ENCODE results near the gene RBBP8. TPM values are rescaled to one million over a fixed set of nuclear protein-coding genes. Genes with fewer than 3 reads are reported as not detected.

Gene RBBP8
- total and polyA plus RNA-seq, 8 donors: 6.4 to 54.0 (median 30.1) TPM

DNA sequence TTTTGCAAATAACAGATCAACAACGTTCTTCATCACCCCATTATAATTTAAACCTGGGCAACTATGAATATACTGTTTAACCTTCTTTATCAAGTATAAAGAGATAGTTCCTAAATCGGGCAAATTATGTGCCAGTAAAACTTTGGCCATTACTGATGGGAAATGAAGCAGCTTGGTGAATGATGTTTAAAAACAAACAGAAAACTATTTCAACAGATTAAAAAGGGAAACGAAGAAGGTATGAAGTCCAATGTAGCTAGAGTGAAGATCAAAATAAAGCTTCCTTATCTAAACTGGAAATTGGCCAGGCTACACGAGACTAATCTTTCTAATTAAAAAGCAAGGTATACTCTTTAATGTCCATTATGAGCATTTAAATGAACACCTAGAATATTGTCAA is 6.7 kb upstream of the RBBP8 start:
- Histone ChIP-seq H3K9me3 (no peaks in the 10 kb centered on the region), H3K4me3 (no peak overlapping the region), H3K4me1 (no peaks in the 10 kb centered on the region), H3K27me3 (no peaks in the 10 kb centered on the region), H3K36me3 (no peaks in the 10 kb centered on the region), H3K27ac (no peak overlapping the region)
- no peak for DNase-seq
- TF ChIP-seq POLR2AphosphoS5 (IDR thresholded peaks at IDR 0.05) (no peak), EP300 (IDR thresholded peaks at IDR 0.05) (no peak), CTCF (IDR thresholded peaks at IDR 0.05) (no peak), POLR2A (IDR thresholded peaks at IDR 0.05) (no peak)
- intact Hi-C loops (cut with DNase I; ENCODE audit: low total_unique reads): no loop called here
- 46 to 57% (median 52%) methylated on average over 4 of the region's 4 CpGs for WGBS, 5 donors

DNA sequence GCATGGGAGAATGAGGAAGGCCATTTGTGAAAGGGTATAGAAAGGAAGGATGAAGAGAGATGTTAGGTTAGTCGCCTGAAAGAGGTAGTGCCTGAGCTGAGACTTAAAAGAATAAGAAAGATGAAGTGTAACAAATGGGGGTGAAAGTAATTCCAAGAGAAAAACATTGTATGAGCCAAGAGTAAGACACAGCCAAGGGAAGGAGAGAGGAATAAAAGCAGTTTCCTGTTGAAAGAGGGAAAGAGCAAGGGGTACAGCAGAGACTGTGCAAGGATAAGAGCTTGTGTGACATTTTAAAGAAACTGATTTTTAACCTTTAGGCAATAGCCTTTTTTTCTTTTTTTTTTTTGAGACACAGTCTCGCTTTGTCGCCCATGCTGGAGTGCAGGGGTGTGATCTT is 4.8 kb upstream of the RBBP8 start:
- Histone ChIP-seq H3K4me3 (no peak overlapping the region), H3K4me1 (peaks cover 0 to 7% (median 3%) of the 10 kb centered on the region in 4 donors), H3K36me3 (no peaks in the 10 kb centered on the region), H3K9me3 (no peaks in the 10 kb centered on the region), H3K27ac (no peak overlapping the region), H3K27me3 (no peaks in the 10 kb centered on the region)
- intact Hi-C loops (cut with DNase I; ENCODE audit: low total_unique reads): no loop called here
- TF ChIP-seq EP300 (IDR thresholded peaks at IDR 0.05) (no peak), POLR2AphosphoS5 (IDR thresholded peaks at IDR 0.05) (no peak), POLR2A (IDR thresholded peaks at IDR 0.05) (no peak), CTCF (IDR thresholded peaks at IDR 0.05) (no peak)
- WGBS, 5 donors: 86 to 98% (median 89%) methylated on average over 3 of the region's 3 CpGs
- DNase-seq: no peak

GRCh38 chr18:22930089-22930713 is 2.9 kb upstream of the RBBP8 start:
- Histone ChIP-seq H3K36me3 (no peaks in the 10 kb centered on the region), H3K9me3 (no peaks in the 10 kb centered on the region), H3K27ac (no peak overlapping the region), H3K27me3 (no peaks in the 10 kb centered on the region), H3K4me3 (no peak overlapping the region), H3K4me1 (peaks cover 0 to 21% (median 9%) of the 10 kb centered on the region in 4 donors)
- 70 to 79% (median 76%) methylated on average over 2 of the region's 2 CpGs for whole genome bisulfite sequencing, 5 donors
- TF ChIP-seq POLR2AphosphoS5 (IDR thresholded peaks at IDR 0.05): no peak
- TF ChIP-seq CTCF (IDR thresholded peaks at IDR 0.05): peak in 4 of 7 experiments; percentile 58 to 78 (median 62)
- DNase-seq: peak; percentile 85 to 90
- intact Hi-C loops (cut with DNase I; ENCODE audit: low total_unique reads): no loop called here

GRCh38 chr18:22932885-22933205 is 283 bp upstream of the RBBP8 start:
- Histone ChIP-seq H3K9me3 (no peaks in the 10 kb centered on the region), H3K4me1 (peaks cover 0 to 25% (median 9%) of the 10 kb centered on the region in 4 donors), H3K27me3 (no peaks in the 10 kb centered on the region), H3K27ac (peak overlapping the region; percentile 97 to 99 (median 98)), H3K4me3 (peak overlapping the region; percentile 72 to 87 (median 80)), H3K36me3 (peaks cover 8 to 11% (median 10%) of the 10 kb centered on the region in 4 donors)
- TF ChIP-seq POLR2A (IDR thresholded peaks at IDR 0.05): no peak
- TF ChIP-seq EP300 (IDR thresholded peaks at IDR 0.05): no peak
- TF ChIP-seq POLR2AphosphoS5 (IDR thresholded peaks at IDR 0.05): no peak
- TF ChIP-seq CTCF (IDR thresholded peaks at IDR 0.05): no peak
- DNase-seq: no peak
- intact Hi-C loops (cut with DNase I; ENCODE audit: low total_unique reads): no loop called here
- 1 to 2% (median 1%) methylated on average over 9 to 17 of the region's 17 CpGs for WGBS, 5 donors

Measured in stomach (tissue), 9 donors.